GM23338 (cell line): ENCODE measurements around the gene ETNK1.

ENCODE experiments used
- CREB1 ChIP-seq: fragments of 250-450 bp; sonication (Bioruptor Pico); IDR thresholded peaks from 2 replicates; pipeline ENCODE4 v1.5.0; 2020; ENCODE audit warnings: low read depth, mild to moderate bottlenecking, moderate library complexity
- EZH2 ChIP-seq: fragments of 200-600 bp; sonication (generic); IDR thresholded peaks from one replicate; pipeline ENCODE4 v1.8.0; 2017; ENCODE audit warnings: antibody characterized with exemption, mild to moderate bottlenecking, low read depth; ENCODE audit not compliant: unreplicated experiment
- EZH2phosphoT487 ChIP-seq: fragments of 200-600 bp; sonication (generic); IDR thresholded peaks from one replicate; pipeline ENCODE4 v1.8.1; 2018; ENCODE audit warnings: antibody characterized with exemption; ENCODE audit not compliant: unreplicated experiment
- JUNB ChIP-seq: IDR thresholded peaks from one replicate; pipeline ENCODE4 v1.6.1; 2016; ENCODE audit warnings: antibody characterized with exemption; ENCODE audit not compliant: unreplicated experiment
- NANOG ChIP-seq: IDR thresholded peaks from 2 replicates; pipeline ENCODE4 v1.6.1; 2016; ENCODE audit warnings: antibody characterized with exemption, borderline replicate concordance
- POLR2AphosphoS5 ChIP-seq: IDR thresholded peaks from 2 replicates; pipeline ENCODE4 v1.6.1; 2016; ENCODE audit warnings: antibody characterized with exemption, low read depth
- ZNF114 ChIP-seq: fragments of 250-450 bp; sonication (Bioruptor Pico); IDR thresholded peaks from 2 replicates; pipeline ENCODE4 v1.5.0; 2020; ENCODE audit warnings: mild to moderate bottlenecking, moderate library complexity
- ZNF331 ChIP-seq: fragments of 250-450 bp; sonication (Bioruptor Pico); IDR thresholded peaks from 2 replicates; pipeline ENCODE4 v1.5.0; 2020; ENCODE audit warnings: low read depth, mild to moderate bottlenecking, moderate library complexity
- TF ChIP-seq, protein P1 (sequence below), 2 experiments: fragments of 200-600 bp in 1 of 2; sonication (generic) in 1 of 2; conservative IDR thresholded peaks; 2 replicates each; pipeline versions ENCODE4 v1.5.1 to v1.6.1; 2016 to 2017; ENCODE audit warnings: antibody characterized with exemption in 2 of 2, low read depth in 2 of 2, mild to moderate bottlenecking in 2 of 2, moderate library complexity in 1 of 2

DNA sequence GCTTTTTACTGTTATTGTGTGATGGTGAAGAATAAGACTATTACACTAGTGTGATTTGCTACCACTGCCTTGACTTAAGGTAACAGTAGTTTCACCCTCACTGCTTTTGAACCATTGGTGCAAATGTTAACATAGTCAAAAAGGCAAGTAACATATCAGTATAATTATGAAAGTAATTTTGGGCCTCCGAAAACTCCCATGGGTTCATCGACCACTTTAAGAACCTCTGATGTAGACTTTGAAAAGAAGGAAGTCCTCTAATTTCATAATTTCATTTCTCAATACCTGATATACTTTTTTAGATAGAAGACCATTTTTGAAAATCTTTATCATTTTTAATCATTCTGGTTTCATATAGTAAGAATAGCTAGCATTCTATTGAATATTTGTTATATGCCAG, 57.7 kb downstream of the ETNK1 start:
- TF ChIP-seq EZH2, result no peak
- no peak for TF ChIP-seq EZH2phosphoT487
- TF ChIP-seq, protein P1, sequence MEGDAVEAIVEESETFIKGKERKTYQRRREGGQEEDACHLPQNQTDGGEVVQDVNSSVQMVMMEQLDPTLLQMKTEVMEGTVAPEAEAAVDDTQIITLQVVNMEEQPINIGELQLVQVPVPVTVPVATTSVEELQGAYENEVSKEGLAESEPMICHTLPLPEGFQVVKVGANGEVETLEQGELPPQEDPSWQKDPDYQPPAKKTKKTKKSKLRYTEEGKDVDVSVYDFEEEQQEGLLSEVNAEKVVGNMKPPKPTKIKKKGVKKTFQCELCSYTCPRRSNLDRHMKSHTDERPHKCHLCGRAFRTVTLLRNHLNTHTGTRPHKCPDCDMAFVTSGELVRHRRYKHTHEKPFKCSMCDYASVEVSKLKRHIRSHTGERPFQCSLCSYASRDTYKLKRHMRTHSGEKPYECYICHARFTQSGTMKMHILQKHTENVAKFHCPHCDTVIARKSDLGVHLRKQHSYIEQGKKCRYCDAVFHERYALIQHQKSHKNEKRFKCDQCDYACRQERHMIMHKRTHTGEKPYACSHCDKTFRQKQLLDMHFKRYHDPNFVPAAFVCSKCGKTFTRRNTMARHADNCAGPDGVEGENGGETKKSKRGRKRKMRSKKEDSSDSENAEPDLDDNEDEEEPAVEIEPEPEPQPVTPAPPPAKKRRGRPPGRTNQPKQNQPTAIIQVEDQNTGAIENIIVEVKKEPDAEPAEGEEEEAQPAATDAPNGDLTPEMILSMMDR (conservative IDR thresholded peaks at IDR 0.05; ENCODE audit: low read depth in 2 of 2), result no peak
- TF ChIP-seq ZNF114 (CRISPR knock-in tag), result no peak
- no peak for TF ChIP-seq JUNB
- no peak for TF ChIP-seq POLR2AphosphoS5
- TF ChIP-seq ZNF331, result no peak
- no peak for TF ChIP-seq NANOG
- TF ChIP-seq CREB1 (CRISPR knock-in tag), result no peak
